Stimulated activated CD8-positive, alpha-beta memory T cell treated with anti-CD3 and anti-CD28 coated beads, Interleukin-12 subunit alpha, Interleukin-12 subunit beta, amount 100 ng/mL, for 1 hour (primary cell): Measurements from ENCODE around the gene MATR3.
"Not testable (repeated sequence)": the region's sequence is repeated elsewhere in the genome, so short reads cannot be mapped to it uniquely, and the experiment has no call there.

Experiments
- DNase-seq: peaks from one replicate; pipeline ENCODE4 v3.0.0-alpha.2; 2020; ENCODE audit warnings: low read depth

MATR3 gene

GRCh38 chr5:139347863-139348262, 54.3 kb downstream of the MATR3 start:
- DNase-seq = not testable (repeated sequence)

GRCh38 chr5:139354186-139354585, 60.6 kb downstream of the MATR3 start:
- DNase-seq = no peak

- DNase-seq = not testable (repeated sequence)
Observed at GRCh38 chr5:139355900-139356299, 62.4 kb downstream of the MATR3 start.

GRCh38 chr5:139358064-139358463, 64.5 kb downstream of the MATR3 start:
- DNase-seq = no peak

DNA sequence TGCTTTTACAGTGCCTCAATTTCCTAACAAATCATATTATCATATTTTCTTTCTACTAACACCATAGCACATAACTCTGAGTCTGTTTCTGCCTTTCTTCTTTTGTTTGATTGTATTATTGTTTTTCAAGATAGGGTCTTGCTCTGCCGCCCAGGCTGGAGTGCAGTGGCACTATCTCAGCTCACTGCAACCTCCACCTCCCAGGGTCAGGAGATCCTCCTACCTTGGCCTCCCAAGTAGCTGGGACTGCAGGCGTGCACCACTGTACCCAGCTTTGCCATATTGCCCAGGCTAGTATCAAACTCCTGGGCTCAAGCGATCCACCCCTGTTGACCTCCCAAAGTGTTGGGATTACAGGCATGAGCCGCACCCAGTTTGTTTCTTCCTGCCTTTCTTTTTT, 66.8 kb downstream of the MATR3 start:
- no peak for DNase-seq

DNA sequence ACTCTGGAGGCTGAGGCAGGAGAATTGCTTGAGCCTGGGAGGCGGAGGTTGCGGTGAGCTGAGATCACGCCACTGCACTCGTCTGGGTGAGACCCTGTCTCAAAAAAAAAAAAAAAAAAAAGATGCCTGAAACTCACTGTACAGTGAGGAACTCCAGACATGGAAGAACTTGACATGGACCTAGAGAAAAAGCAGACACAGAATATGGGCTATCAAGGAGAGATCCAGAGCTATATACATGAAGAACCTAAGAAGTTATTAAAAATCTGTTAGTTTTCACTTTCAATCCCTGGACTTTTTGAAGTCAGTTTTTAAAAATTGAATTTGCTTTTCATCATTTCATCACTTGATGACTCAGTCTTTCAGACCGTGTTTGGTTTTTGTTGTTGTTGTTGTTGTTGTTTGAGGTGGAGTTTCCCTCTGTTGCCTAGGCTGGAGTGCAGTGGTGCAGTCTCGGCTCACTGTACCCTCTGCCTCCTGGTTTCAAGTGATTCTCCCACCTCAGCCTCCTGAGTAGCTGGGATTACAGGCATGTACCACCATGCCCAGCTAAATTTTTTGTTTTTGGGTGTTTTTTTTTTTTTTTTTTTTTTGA, 68.4 kb downstream of the MATR3 start:
- no peak for DNase-seq

DNA sequence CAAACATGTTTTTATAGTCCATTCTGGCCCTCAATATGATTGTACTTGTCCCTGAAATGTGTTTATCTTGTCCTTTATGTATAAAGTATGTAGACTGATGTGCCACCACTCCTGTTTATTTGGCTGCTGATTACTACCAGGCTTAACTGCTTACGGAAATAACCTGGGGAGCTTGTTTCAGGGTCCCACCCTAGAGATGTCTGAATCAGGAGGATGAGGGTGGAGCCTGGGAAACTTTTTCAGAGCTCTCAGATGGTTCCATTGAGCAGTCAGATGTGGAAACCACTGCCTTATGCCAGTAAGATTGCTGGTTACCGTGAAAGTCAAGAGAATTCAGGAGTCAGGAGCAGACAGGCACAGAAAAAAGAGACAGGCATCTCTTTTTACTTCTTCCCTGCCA, 70.4 kb downstream of the MATR3 start:
- DNase-seq = no peak

DNA sequence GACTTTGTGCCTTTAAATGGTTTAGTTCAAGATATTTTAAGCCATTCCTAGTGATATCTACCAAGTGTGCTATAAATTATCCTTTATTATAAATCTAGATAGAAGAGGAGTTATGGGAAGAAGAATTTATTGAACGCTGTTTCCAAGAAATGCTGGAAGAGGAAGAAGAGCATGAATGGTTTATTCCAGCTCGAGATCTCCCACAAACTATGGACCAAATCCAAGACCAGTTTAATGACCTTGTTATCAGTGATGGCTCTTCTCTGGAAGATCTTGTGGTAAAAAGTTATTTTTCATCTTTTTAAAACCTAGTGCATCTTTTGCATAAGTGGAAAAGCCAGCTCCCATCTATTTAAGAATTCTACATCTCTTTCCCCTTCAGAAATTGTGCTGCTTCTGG, 70.9 kb downstream of the MATR3 start:
- DNase-seq = no peak

GRCh38 chr5:139368613-139369012, 75.1 kb downstream of the MATR3 start:
- DNase-seq = no peak

DNA sequence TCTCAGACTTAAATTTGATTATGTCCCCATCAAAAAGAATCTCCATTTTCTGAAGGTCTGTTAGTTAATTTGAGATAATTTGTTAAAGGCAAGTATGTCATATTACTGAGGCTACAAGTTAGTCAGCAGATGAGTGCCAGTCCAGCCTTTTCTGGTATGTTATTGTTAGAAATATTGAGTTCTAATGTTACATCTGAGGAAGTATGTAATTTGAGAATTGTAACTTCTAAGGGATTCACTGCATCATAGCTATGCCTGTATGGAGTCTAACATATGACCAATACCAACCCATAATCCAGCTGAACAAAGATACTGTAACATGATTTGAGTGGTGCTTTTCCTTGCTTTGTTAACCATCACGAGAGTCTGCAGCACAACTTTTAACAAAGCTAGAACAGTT, 75.6 kb downstream of the MATR3 start:
- DNase-seq = no peak

- no peak for DNase-seq
Observed at GRCh38 chr5:139371482-139372435, 78.2 kb downstream of the MATR3 start.

GRCh38 chr5:139374909-139375308, 81.4 kb downstream of the MATR3 start:
- no peak for DNase-seq

DNA sequence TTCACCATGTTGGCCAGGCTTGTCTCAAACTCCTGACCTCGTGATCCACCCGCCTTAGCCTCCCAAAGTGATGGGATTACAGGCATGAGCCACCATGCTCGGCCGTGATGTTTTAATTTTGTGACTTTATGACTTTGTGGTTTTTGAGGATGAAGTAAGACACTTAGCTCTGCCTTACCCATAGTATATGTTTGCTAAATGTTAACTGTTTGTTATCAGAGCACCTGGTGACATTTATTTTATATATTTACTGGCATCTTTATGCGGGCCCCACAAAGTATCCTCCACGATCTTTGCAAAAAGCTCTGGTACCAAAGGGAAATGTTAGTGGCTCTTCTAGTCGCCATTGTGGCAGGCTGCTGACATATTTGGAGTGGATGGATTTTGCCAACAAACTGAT, 82.8 kb downstream of the MATR3 start:
- DNase-seq = no peak

- DNase-seq = no peak
Observed at GRCh38 chr5:139377226-139377625, 83.7 kb downstream of the MATR3 start.

DNA sequence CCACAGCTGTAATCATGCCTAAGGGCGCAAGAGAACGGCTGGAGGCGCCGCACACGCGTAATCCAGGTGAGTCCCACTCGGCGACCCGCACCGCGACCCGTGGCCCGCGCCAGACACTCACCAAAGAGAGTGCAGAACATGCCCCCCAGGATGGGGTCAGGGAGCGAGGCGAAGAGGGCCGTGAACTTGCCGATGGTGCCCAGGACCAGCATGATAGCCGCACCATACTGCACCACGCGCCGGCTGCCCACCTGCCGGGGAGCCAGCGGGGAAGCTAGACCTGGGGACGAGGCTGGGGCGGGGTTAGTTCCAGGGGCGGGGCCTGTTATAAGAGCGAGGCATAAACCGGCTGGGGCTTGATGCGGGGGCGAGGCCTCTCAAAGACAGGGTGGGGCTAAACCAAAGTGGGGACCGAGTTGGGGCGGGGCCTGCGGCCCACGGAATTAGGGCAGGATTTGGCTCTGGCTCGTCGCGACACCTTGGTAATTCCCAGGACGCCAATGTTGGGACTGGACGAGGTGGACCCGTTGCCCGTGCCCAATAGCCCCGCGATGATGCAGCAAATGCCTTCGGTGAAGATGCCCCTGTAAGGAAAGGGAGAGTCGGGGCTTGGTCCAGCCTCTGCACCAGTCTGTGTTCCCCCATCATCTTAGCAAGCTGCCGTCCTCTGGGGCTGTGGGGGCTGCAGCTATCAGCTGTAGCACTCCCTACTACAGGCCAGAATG, 84.7 kb downstream of the MATR3 start:
- no peak for DNase-seq

- DNase-seq = no peak
Observed at GRCh38 chr5:139378941-139379361, 85.4 kb downstream of the MATR3 start.

GRCh38 chr5:139379626-139380449, 86.3 kb downstream of the MATR3 start:
- no peak for DNase-seq
